ENCODE results near the gene TMPRSS7.

The TMPRSS7 gene

GRCh38 chr3:112129925-112130637 lies 95.5 kb downstream of the TMPRSS7 start:
- FAIRE-seq = no peak

- FAIRE-seq = no peak
These were observed 96.1 kb downstream of the TMPRSS7 start for GRCh38 chr3:112130638-112130993.
